Mesendoderm (in vitro differentiated cells): ENCODE results near the gene POMT1.
A peak's percentile ranks its signal among the peaks of the same experiment; 100 is the strongest.

Source experiments
- DNase-seq: peaks from one replicate; pipeline ENCODE4 v3.0.0; 2013
- H2AK5ac ChIP-seq: 2 replicates; pipeline ENCODE4 v1.6.1; 2013; ENCODE audit warnings: low read length, inconsistent platforms
- H2BK120ac ChIP-seq: 2 replicates; pipeline ENCODE4 v1.6.1; 2013; ENCODE audit warnings: low read depth, mild to moderate bottlenecking, low read length, moderate library complexity, mixed read lengths
- H2BK15ac ChIP-seq: replicated peaks from 2 replicates; pipeline ENCODE4 v1.6.1; 2013; ENCODE audit warnings: low read depth, mild to moderate bottlenecking, moderate library complexity
- H2BK5ac ChIP-seq: 2 replicates; pipeline ENCODE4 v1.6.1; 2013; ENCODE audit warnings: low read length, inconsistent platforms
- H3K18ac ChIP-seq: 2 replicates; pipeline ENCODE4 v1.6.1; 2013; ENCODE audit warnings: mild to moderate bottlenecking, low read length, mixed read lengths
- H3K23ac ChIP-seq: one replicate; pipeline ENCODE4 v1.6.1; 2013; ENCODE audit warnings: low read length
- H3K27ac ChIP-seq: 2 replicates; pipeline ENCODE4 v1.5.1; 2013; ENCODE audit warnings: low read depth, mild to moderate bottlenecking, inconsistent platforms, low read length, moderate library complexity
- H3K27me3 ChIP-seq: 2 replicates; pipeline ENCODE4 v1.6.1; 2013; ENCODE audit warnings: low read length, control low read depth, mild to moderate bottlenecking, inconsistent platforms; ENCODE audit not compliant: insufficient read depth, poor library complexity
- H3K36me3 ChIP-seq: 2 replicates; pipeline ENCODE4 v1.6.1; 2013; ENCODE audit warnings: low read length, inconsistent platforms; ENCODE audit not compliant: control insufficient read depth, insufficient read depth
- H3K4ac ChIP-seq: one replicate; pipeline ENCODE4 v1.6.1; 2013; ENCODE audit warnings: low read depth, mild to moderate bottlenecking, low read length, moderate library complexity
- H3K4me1 ChIP-seq: 2 replicates; pipeline ENCODE4 v1.6.1; 2013; ENCODE audit warnings: low read depth, low read length, inconsistent platforms; ENCODE audit not compliant: control insufficient read depth
- H3K4me2 ChIP-seq: 2 replicates; pipeline ENCODE4 v1.6.1; 2013; ENCODE audit warnings: low read length
- H3K4me3 ChIP-seq: 2 replicates; pipeline ENCODE4 v1.5.1; 2013; ENCODE audit warnings: mild to moderate bottlenecking, low read length
- H3K56ac ChIP-seq: one replicate; pipeline ENCODE4 v1.6.1; 2013; ENCODE audit warnings: low read length
- H3K79me1 ChIP-seq: 2 replicates; pipeline ENCODE4 v1.6.1; 2013; ENCODE audit warnings: low read length, inconsistent platforms
- H3K79me2 ChIP-seq: 2 replicates; pipeline ENCODE4 v1.6.1; 2013; ENCODE audit warnings: mild to moderate bottlenecking, low read length; ENCODE audit not compliant: control insufficient read depth, insufficient read depth
- H3K9ac ChIP-seq: 2 replicates; pipeline ENCODE4 v1.6.1; 2013; ENCODE audit warnings: low read length, inconsistent platforms
- H4K5ac ChIP-seq: one replicate; pipeline ENCODE4 v1.6.1; 2013; ENCODE audit warnings: low read length
- H4K8ac ChIP-seq: one replicate; pipeline ENCODE4 v1.6.1; 2013; ENCODE audit warnings: low read depth, mild to moderate bottlenecking, control low read depth, low read length, moderate library complexity
- WGBS: extraction: QIAGEN DNeasy Blood & Tissue Kit; methylation state at CpG from one replicate; pipeline ENCODE4 v1.1.7; 2013; ENCODE audit warnings: low lambda C conversion rate, missing lambda C conversion rate; ENCODE audit not compliant: insufficient coverage; ENCODE audit errors: extremely low coverage; 5-methylcytosine and 5-hydroxymethylcytosine counted together

POMT1 gene

GRCh38 chr9:131500939-131501541, 1.7 kb upstream of the POMT1 start:
- H3K27me3 ChIP-seq, result no peaks in the 10 kb centered on the region
- no peak overlapping the region for H3K18ac ChIP-seq
- H3K27ac ChIP-seq, result no peak overlapping the region
- WGBS, result no CpG with 5 or more reads among the region's 5 CpGs
- peak; percentile 29 for DNase-seq
- H4K5ac ChIP-seq, result no peak overlapping the region
- no peak overlapping the region for H2BK120ac ChIP-seq
- H3K4me3 ChIP-seq, result no peak overlapping the region
- peaks cover 6% of the 10 kb centered on the region for H3K79me1 ChIP-seq
- H3K9ac ChIP-seq, result no peak overlapping the region
- peaks cover 25% of the 10 kb centered on the region for H3K36me3 ChIP-seq
- no peaks in the 10 kb centered on the region for H3K79me2 ChIP-seq
- no peak overlapping the region for H3K4me2 ChIP-seq
- no peak overlapping the region for H2BK5ac ChIP-seq
- H3K4ac ChIP-seq, result no peak overlapping the region
- H2BK15ac ChIP-seq, result no peak overlapping the region
- H3K4me1 ChIP-seq, result peaks cover 5% of the 10 kb centered on the region
- H2AK5ac ChIP-seq, result no peak overlapping the region
- no peak overlapping the region for H3K23ac ChIP-seq
- H3K56ac ChIP-seq, result no peak overlapping the region
- no peak overlapping the region for H4K8ac ChIP-seq

GRCh38 chr9:131503626-131504465, 1.1 kb downstream of the POMT1 start:
- H3K79me2 ChIP-seq, result no peaks in the 10 kb centered on the region
- WGBS, result no CpG with 5 or more reads among the region's 32 CpGs
- peaks cover 3% of the 10 kb centered on the region for H3K79me1 ChIP-seq
- H3K36me3 ChIP-seq, result peaks cover 10% of the 10 kb centered on the region
- no peak overlapping the region for H3K27ac ChIP-seq
- H3K27me3 ChIP-seq, result no peaks in the 10 kb centered on the region
- no peak overlapping the region for H2BK5ac ChIP-seq
- H3K4me3 ChIP-seq, result peak overlapping the region; percentile 85
- H3K4me2 ChIP-seq, result peak overlapping the region; percentile 13
- H3K18ac ChIP-seq, result no peak overlapping the region
- H3K23ac ChIP-seq, result peak overlapping the region; percentile 45
- H3K56ac ChIP-seq, result peak overlapping the region; percentile 80
- no peak overlapping the region for H2BK15ac ChIP-seq
- H4K5ac ChIP-seq, result no peak overlapping the region
- H2AK5ac ChIP-seq, result no peak overlapping the region
- peaks cover 5% of the 10 kb centered on the region for H3K4me1 ChIP-seq
- no peak overlapping the region for H2BK120ac ChIP-seq
- H3K9ac ChIP-seq, result peak overlapping the region; percentile 84
- no peak overlapping the region for H3K4ac ChIP-seq
- DNase-seq, result peak; percentile 50
- no peak overlapping the region for H4K8ac ChIP-seq

- Histone ChIP-seq H3K4me3 (no peak overlapping the region), H3K23ac (no peak overlapping the region), H2AK5ac (no peak overlapping the region), H3K4me1 (peaks cover 5% of the 10 kb centered on the region), H4K5ac (no peak overlapping the region), H2BK5ac (no peak overlapping the region), H2BK15ac (no peak overlapping the region), H3K27me3 (no peaks in the 10 kb centered on the region), H3K4ac (no peak overlapping the region), H3K79me1 (peaks cover 3% of the 10 kb centered on the region), H3K4me2 (no peak overlapping the region), H3K9ac (no peak overlapping the region), H3K36me3 (peaks cover 6% of the 10 kb centered on the region), H3K18ac (no peak overlapping the region), H3K56ac (no peak overlapping the region), H4K8ac (no peak overlapping the region), H2BK120ac (no peak overlapping the region), H3K27ac (no peak overlapping the region), H3K79me2 (no peaks in the 10 kb centered on the region)
- no CpG with 5 or more reads among the region's 8 CpGs for WGBS
- DNase-seq, result no peak
Measured at GRCh38 chr9:131505012-131505411, 2.3 kb downstream of the POMT1 start.

- Histone ChIP-seq H3K4me3 (no peak overlapping the region), H3K23ac (no peak overlapping the region), H2BK5ac (no peak overlapping the region), H2BK15ac (no peak overlapping the region), H3K18ac (no peak overlapping the region), H2AK5ac (no peak overlapping the region), H2BK120ac (no peak overlapping the region), H3K27ac (no peak overlapping the region), H4K8ac (no peak overlapping the region), H3K79me1 (no peaks in the 10 kb centered on the region), H3K79me2 (no peaks in the 10 kb centered on the region), H3K9ac (no peak overlapping the region), H3K36me3 (peaks cover 11% of the 10 kb centered on the region), H3K27me3 (no peaks in the 10 kb centered on the region), H4K5ac (no peak overlapping the region), H3K4me2 (no peak overlapping the region), H3K56ac (no peak overlapping the region), H3K4me1 (no peaks in the 10 kb centered on the region), H3K4ac (no peak overlapping the region)
- no peak for DNase-seq
- no CpG with 5 or more reads among the region's 7 CpGs for WGBS
Measured at GRCh38 chr9:131511416-131511815, 8.7 kb downstream of the POMT1 start.

- Histone ChIP-seq H3K4ac (no peak overlapping the region), H2BK15ac (no peak overlapping the region), H3K79me1 (no peaks in the 10 kb centered on the region), H3K4me1 (no peaks in the 10 kb centered on the region), H2BK5ac (no peak overlapping the region), H4K5ac (no peak overlapping the region), H3K18ac (no peak overlapping the region), H3K23ac (no peak overlapping the region), H3K4me3 (no peak overlapping the region), H2BK120ac (no peak overlapping the region), H3K27me3 (no peaks in the 10 kb centered on the region), H3K79me2 (no peaks in the 10 kb centered on the region), H3K9ac (no peak overlapping the region), H3K56ac (no peak overlapping the region), H2AK5ac (no peak overlapping the region), H3K4me2 (no peak overlapping the region), H3K27ac (no peak overlapping the region), H3K36me3 (peaks cover 15% of the 10 kb centered on the region), H4K8ac (no peak overlapping the region)
- WGBS, result no CpG with 5 or more reads among the region's 6 CpGs
- no peak for DNase-seq
Measured at GRCh38 chr9:131511880-131512279, 9.2 kb downstream of the POMT1 start.
